Islet of Langerhans (tissue), 1 donor: ENCODE data around the gene TMC6.
"Not testable (repeated sequence)": the region's sequence is repeated elsewhere in the genome, so short reads cannot be mapped to it uniquely, and the experiment has no call there.

ENCODE experiments used
- FAIRE-seq: peaks from one replicate; lab custom pipeline; 2011; peaks lifted over from hg19 to GRCh38; lab: Jason Lieb, UNC

The TMC6 gene

GRCh38 chr17:78154903-78155811, 26.6 kb upstream of the TMC6 start:
- no peak for FAIRE-seq

- no peak for FAIRE-seq
These were observed 23.0 kb upstream of the TMC6 start for GRCh38 chr17:78151514-78152008.

GRCh38 chr17:78148286-78149016, 19.9 kb upstream of the TMC6 start:
- FAIRE-seq = no peak

- no peak for FAIRE-seq
These were observed 18.9 kb upstream of the TMC6 start for GRCh38 chr17:78147315-78147998.

GRCh38 chr17:78146881-78147280, 18.3 kb upstream of the TMC6 start:
- FAIRE-seq = no peak

GRCh38 chr17:78146471-78146869, 17.9 kb upstream of the TMC6 start:
- FAIRE-seq = no peak

- no peak for FAIRE-seq
These were observed 16.4 kb upstream of the TMC6 start for GRCh38 chr17:78144736-78145641.

GRCh38 chr17:78144147-78144719, 15.7 kb upstream of the TMC6 start:
- no peak for FAIRE-seq

GRCh38 chr17:78143214-78144146, 14.9 kb upstream of the TMC6 start:
- FAIRE-seq = no peak

- FAIRE-seq = no peak
These were observed 13.7 kb upstream of the TMC6 start for GRCh38 chr17:78142119-78142861.

- FAIRE-seq = no peak
These were observed 13.0 kb upstream of the TMC6 start for GRCh38 chr17:78141437-78142118.

- no peak for FAIRE-seq
These were observed 11.9 kb upstream of the TMC6 start for GRCh38 chr17:78140169-78141051.

- FAIRE-seq = not testable (repeated sequence)
These were observed 11.3 kb upstream of the TMC6 start for GRCh38 chr17:78139861-78140168.

- no peak for FAIRE-seq
These were observed 9.9 kb upstream of the TMC6 start for GRCh38 chr17:78138204-78139060.

- FAIRE-seq = no peak
These were observed 9.0 kb upstream of the TMC6 start for GRCh38 chr17:78137392-78138203.

GRCh38 chr17:78135858-78136500, 7.4 kb upstream of the TMC6 start:
- FAIRE-seq = no peak
